ENCODE data around the gene HELLS. TPM values are rescaled to one million over a fixed set of nuclear protein-coding genes. Genes with fewer than 3 reads are reported as not detected.

HELLS gene
- polyA plus RNA-seq (2013, experiment 1 of 2) = 78.8 TPM
- polyA plus RNA-seq (2013, experiment 2 of 2) = 73.0 TPM

GRCh38 chr10:94545391-94546048 is at the start of gene HELLS:
Gene HELLS, plus strand, starts transcription at chr10:94545788. Its CDS starts 134 bp downstream, at chr10:94545922.
- no peaks in the 10 kb centered on the region for H3K79me1 ChIP-seq (ENCODE audit: low read length)
- peak within 1 kb of the TSS; percentile 82 for H4K8ac ChIP-seq (ENCODE audit: low read depth, low read length)
- H3K9ac ChIP-seq (ENCODE audit: low read length) = peak within 1 kb of the TSS; percentile 90
- no CpG with 5 or more reads among the region's 48 CpGs for WGBS (ENCODE audit: extremely low coverage, insufficient coverage, low lambda C conversion rate)
- peak within 1 kb of the TSS; percentile 56 for H4K5ac ChIP-seq (ENCODE audit: low read length)
- peak within 1 kb of the TSS; percentile 79 for H3K4ac ChIP-seq (ENCODE audit: low read depth, low read length)
- peak within 1 kb of the TSS; percentile 57 for H2BK15ac ChIP-seq (replicated peaks; ENCODE audit: low read depth)
- peak within 1 kb of the TSS; percentile 98 for H3K18ac ChIP-seq (ENCODE audit: low read length)
- H2BK120ac ChIP-seq (ENCODE audit: low read depth, low read length) = peak within 1 kb of the TSS; percentile 14
- peak; percentile 95 for DNase-seq
- H3K23ac ChIP-seq (ENCODE audit: low read length) = peak within 1 kb of the TSS; percentile 32
- H3K4me2 ChIP-seq (ENCODE audit: low read length) = peak within 1 kb of the TSS; percentile 85
- H3K56ac ChIP-seq (ENCODE audit: low read length) = peak within 1 kb of the TSS; percentile 98
- peak within 1 kb of the TSS; percentile 82 for H2BK5ac ChIP-seq (ENCODE audit: low read length)
- peaks cover 34% of the 10 kb centered on the region for H3K79me2 ChIP-seq (ENCODE audit: control insufficient read depth, insufficient read depth, low read length)
- H3K27ac ChIP-seq (ENCODE audit: low read depth, low read length) = peak within 1 kb of the TSS; percentile 93
- H3K36me3 ChIP-seq (ENCODE audit: control insufficient read depth, insufficient read depth, low read length) = no peaks in the 10 kb centered on the region
- H2AK5ac ChIP-seq (ENCODE audit: low read length) = no peak within 1 kb of the TSS
- peak within 1 kb of the TSS; percentile 80 for H3K4me3 ChIP-seq (ENCODE audit: low read length)
- H3K4me1 ChIP-seq (ENCODE audit: control insufficient read depth, low read depth, low read length) = no peaks in the 10 kb centered on the region
- no peaks in the 10 kb centered on the region for H3K27me3 ChIP-seq (ENCODE audit: insufficient read depth, low read length, poor library complexity)

DNA sequence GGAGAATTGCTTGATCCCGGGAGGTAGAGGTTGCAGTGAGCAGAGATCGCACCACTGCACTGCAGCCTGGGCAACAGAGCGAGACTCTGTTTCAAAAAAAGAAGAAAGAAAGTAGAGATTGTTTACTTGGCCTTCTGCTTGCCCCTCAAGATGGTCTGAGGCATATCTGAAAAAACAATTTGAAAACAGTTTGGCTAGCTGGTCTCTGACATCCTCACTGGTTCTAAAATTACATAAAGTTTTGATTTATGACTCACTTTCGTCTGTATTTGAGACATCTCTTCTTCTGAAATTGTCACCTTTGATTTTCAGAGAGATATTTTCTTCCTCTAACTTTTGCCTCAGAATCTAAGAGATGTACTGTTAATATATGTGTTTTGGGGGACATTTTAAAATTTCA is 49.6 kb upstream of the HELLS start:
- no peaks in the 10 kb centered on the region for H3K4me1 ChIP-seq (ENCODE audit: control insufficient read depth, low read depth, low read length)
- H3K4me2 ChIP-seq (ENCODE audit: low read length) = no peak overlapping the region
- H3K18ac ChIP-seq (ENCODE audit: low read length) = no peak overlapping the region
- H3K27me3 ChIP-seq (ENCODE audit: insufficient read depth, low read length, poor library complexity) = no peaks in the 10 kb centered on the region
- H3K4me3 ChIP-seq (ENCODE audit: low read length) = no peak overlapping the region
- H3K56ac ChIP-seq (ENCODE audit: low read length) = no peak overlapping the region
- no peaks in the 10 kb centered on the region for H3K79me1 ChIP-seq (ENCODE audit: low read length)
- no peak overlapping the region for H2BK5ac ChIP-seq (ENCODE audit: low read length)
- H3K9ac ChIP-seq (ENCODE audit: low read length) = no peak overlapping the region
- no peak overlapping the region for H4K5ac ChIP-seq (ENCODE audit: low read length)
- H3K36me3 ChIP-seq (ENCODE audit: control insufficient read depth, insufficient read depth, low read length) = no peaks in the 10 kb centered on the region
- no peak overlapping the region for H3K23ac ChIP-seq (ENCODE audit: low read length)
- no peak for DNase-seq
- no peak overlapping the region for H3K27ac ChIP-seq (ENCODE audit: low read depth, low read length)
- no CpG with 5 or more reads among the region's 4 CpGs for WGBS (ENCODE audit: extremely low coverage, insufficient coverage, low lambda C conversion rate)
- no peaks in the 10 kb centered on the region for H3K79me2 ChIP-seq (ENCODE audit: control insufficient read depth, insufficient read depth, low read length)
- no peak overlapping the region for H2BK120ac ChIP-seq (ENCODE audit: low read depth, low read length)
- no peak overlapping the region for H2AK5ac ChIP-seq (ENCODE audit: low read length)
- no peak overlapping the region for H3K4ac ChIP-seq (ENCODE audit: low read depth, low read length)
- no peak overlapping the region for H4K8ac ChIP-seq (ENCODE audit: low read depth, low read length)
- no peak overlapping the region for H2BK15ac ChIP-seq (replicated peaks; ENCODE audit: low read depth)

- WGBS (ENCODE audit: extremely low coverage, insufficient coverage, low lambda C conversion rate) = 100% methylated on average over 1 of the region's 3 CpGs
Observed at GRCh38 chr10:94496646-94497045, 48.9 kb upstream of the HELLS start.

GRCh38 chr10:94500063-94500462 is 45.5 kb upstream of the HELLS start:
- Histone ChIP-seq H3K36me3 (ENCODE audit: control insufficient read depth, insufficient read depth, low read length) (no peaks in the 10 kb centered on the region), H2BK15ac (replicated peaks; ENCODE audit: low read depth) (no peak overlapping the region), H3K18ac (ENCODE audit: low read length) (no peak overlapping the region), H3K56ac (ENCODE audit: low read length) (no peak overlapping the region), H3K79me2 (ENCODE audit: control insufficient read depth, insufficient read depth, low read length) (no peaks in the 10 kb centered on the region), H2BK5ac (ENCODE audit: low read length) (no peak overlapping the region), H3K27me3 (ENCODE audit: insufficient read depth, low read length, poor library complexity) (no peaks in the 10 kb centered on the region), H3K23ac (ENCODE audit: low read length) (no peak overlapping the region), H3K4me2 (ENCODE audit: low read length) (no peak overlapping the region), H3K9ac (ENCODE audit: low read length) (no peak overlapping the region), H4K8ac (ENCODE audit: low read depth, low read length) (no peak overlapping the region), H3K79me1 (ENCODE audit: low read length) (no peaks in the 10 kb centered on the region), H2AK5ac (ENCODE audit: low read length) (no peak overlapping the region), H4K5ac (ENCODE audit: low read length) (no peak overlapping the region), H3K27ac (ENCODE audit: low read depth, low read length) (no peak overlapping the region), H3K4ac (ENCODE audit: low read depth, low read length) (no peak overlapping the region), H2BK120ac (ENCODE audit: low read depth, low read length) (no peak overlapping the region), H3K4me3 (ENCODE audit: low read length) (no peak overlapping the region), H3K4me1 (ENCODE audit: control insufficient read depth, low read depth, low read length) (no peaks in the 10 kb centered on the region)
- no CpG with 5 or more reads among the region's 5 CpGs for whole genome bisulfite sequencing (ENCODE audit: extremely low coverage, insufficient coverage, low lambda C conversion rate)
- peak; percentile 19 for DNase-seq

More at GRCh38 chr10:94496646-94497045, 48.9 kb upstream of the HELLS start:
- H3K23ac ChIP-seq (ENCODE audit: low read length) = no peak overlapping the region
- no peak overlapping the region for H2AK5ac ChIP-seq (ENCODE audit: low read length)
- H2BK120ac ChIP-seq (ENCODE audit: low read depth, low read length) = no peak overlapping the region
- H3K56ac ChIP-seq (ENCODE audit: low read length) = no peak overlapping the region
- H3K4me2 ChIP-seq (ENCODE audit: low read length) = no peak overlapping the region
- DNase-seq = no peak
- H2BK15ac ChIP-seq (replicated peaks; ENCODE audit: low read depth) = no peak overlapping the region
- H3K4me1 ChIP-seq (ENCODE audit: control insufficient read depth, low read depth, low read length) = no peaks in the 10 kb centered on the region
- H3K27me3 ChIP-seq (ENCODE audit: insufficient read depth, low read length, poor library complexity) = no peaks in the 10 kb centered on the region
- H2BK5ac ChIP-seq (ENCODE audit: low read length) = no peak overlapping the region
- H4K8ac ChIP-seq (ENCODE audit: low read depth, low read length) = no peak overlapping the region
- no peaks in the 10 kb centered on the region for H3K36me3 ChIP-seq (ENCODE audit: control insufficient read depth, insufficient read depth, low read length)
- H3K9ac ChIP-seq (ENCODE audit: low read length) = no peak overlapping the region
- no peak overlapping the region for H3K4ac ChIP-seq (ENCODE audit: low read depth, low read length)
- no peaks in the 10 kb centered on the region for H3K79me1 ChIP-seq (ENCODE audit: low read length)
- no peak overlapping the region for H4K5ac ChIP-seq (ENCODE audit: low read length)
- no peak overlapping the region for H3K18ac ChIP-seq (ENCODE audit: low read length)
- no peaks in the 10 kb centered on the region for H3K79me2 ChIP-seq (ENCODE audit: control insufficient read depth, insufficient read depth, low read length)
- no peak overlapping the region for H3K4me3 ChIP-seq (ENCODE audit: low read length)
- no peak overlapping the region for H3K27ac ChIP-seq (ENCODE audit: low read depth, low read length)

- no peaks in the 10 kb centered on the region for H3K36me3 ChIP-seq (ENCODE audit: control insufficient read depth, insufficient read depth, low read length)
- no peak overlapping the region for H3K4me3 ChIP-seq (ENCODE audit: low read length)
- H3K27me3 ChIP-seq (ENCODE audit: insufficient read depth, low read length, poor library complexity) = no peaks in the 10 kb centered on the region
- no peak overlapping the region for H3K4ac ChIP-seq (ENCODE audit: low read depth, low read length)
- no peak overlapping the region for H2AK5ac ChIP-seq (ENCODE audit: low read length)
- H3K9ac ChIP-seq (ENCODE audit: low read length) = no peak overlapping the region
- no peak for DNase-seq
- no peak overlapping the region for H4K5ac ChIP-seq (ENCODE audit: low read length)
- no peak overlapping the region for H3K23ac ChIP-seq (ENCODE audit: low read length)
- H4K8ac ChIP-seq (ENCODE audit: low read depth, low read length) = no peak overlapping the region
- H3K56ac ChIP-seq (ENCODE audit: low read length) = no peak overlapping the region
- no peaks in the 10 kb centered on the region for H3K4me1 ChIP-seq (ENCODE audit: control insufficient read depth, low read depth, low read length)
- H3K27ac ChIP-seq (ENCODE audit: low read depth, low read length) = no peak overlapping the region
- H3K79me2 ChIP-seq (ENCODE audit: control insufficient read depth, insufficient read depth, low read length) = no peaks in the 10 kb centered on the region
- H2BK120ac ChIP-seq (ENCODE audit: low read depth, low read length) = no peak overlapping the region
- no peak overlapping the region for H2BK15ac ChIP-seq (replicated peaks; ENCODE audit: low read depth)
- no peaks in the 10 kb centered on the region for H3K79me1 ChIP-seq (ENCODE audit: low read length)
- no peak overlapping the region for H3K4me2 ChIP-seq (ENCODE audit: low read length)
- no peak overlapping the region for H2BK5ac ChIP-seq (ENCODE audit: low read length)
- WGBS (ENCODE audit: extremely low coverage, insufficient coverage, low lambda C conversion rate) = no CpG with 5 or more reads among the region's 5 CpGs
- H3K18ac ChIP-seq (ENCODE audit: low read length) = no peak overlapping the region
Observed at GRCh38 chr10:94521276-94522250, 24.0 kb upstream of the HELLS start.

Data from mesendoderm (in vitro differentiated cells).